GM21423 (cell line): ENCODE measurements around the gene TKTL1.
"Not testable (repeated sequence)": the region's sequence is repeated elsewhere in the genome, so short reads cannot be mapped to it uniquely, and the experiment has no call there.

Experiments used
- ATAC-seq: cut with Tn5 transposase; IDR thresholded peaks from one replicate; pipeline ENCODE4 v1.9.1; 2021; ENCODE audit warnings: mild to moderate bottlenecking, moderate library complexity; ENCODE audit not compliant: unreplicated experiment

Gene TKTL1

GRCh38 chrX:154295664-154296310, at the start of gene TKTL1:
TSS of gene TKTL1 (plus strand) at chrX:154295795. CDS start at chrX:154295860, 65 bp downstream.
- ATAC-seq = no peak

GRCh38 chrX:154247377-154248045, 48.1 kb upstream of the TKTL1 start:
- ATAC-seq = peak; percentile 68

GRCh38 chrX:154248076-154248475, 47.5 kb upstream of the TKTL1 start:
- ATAC-seq = not testable (repeated sequence)

GRCh38 chrX:154257282-154257681, 38.3 kb upstream of the TKTL1 start, which contains the start of gene OPN1MW3:
TSS of gene OPN1MW3 (plus strand) at chrX:154257582. CDS start at chrX:154257620, 38 bp downstream.
- ATAC-seq = not testable (repeated sequence)

- not testable (repeated sequence) for ATAC-seq
Measured at GRCh38 chrX:154258711-154259110, 36.9 kb upstream of the TKTL1 start.

- not testable (repeated sequence) for ATAC-seq
Measured at GRCh38 chrX:154263072-154263471, 32.5 kb upstream of the TKTL1 start.

- not testable (repeated sequence) for ATAC-seq
Measured at GRCh38 chrX:154269245-154269644, 26.4 kb upstream of the TKTL1 start.

- ATAC-seq = peak; percentile 92
Measured at GRCh38 chrX:154284489-154285338, 10.9 kb upstream of the TKTL1 start.

GRCh38 chrX:154286406-154286805, 9.2 kb upstream of the TKTL1 start:
- ATAC-seq = not testable (repeated sequence)

- no peak for ATAC-seq
Measured at GRCh38 chrX:154294791-154295574, 612 bp upstream of the TKTL1 start, which contains the start of gene TEX28. TSS of gene TEX28 (minus strand) at chrX:154295124. CDS start at chrX:154292117, 3,007 bp downstream.

GRCh38 chrX:154296731-154297130, 1.1 kb downstream of the TKTL1 start:
- ATAC-seq = no peak

GRCh38 chrX:154298312-154298711, 2.7 kb downstream of the TKTL1 start:
- no peak for ATAC-seq

- ATAC-seq = no peak
Measured at GRCh38 chrX:154300816-154301215, 5.2 kb downstream of the TKTL1 start.

GRCh38 chrX:154302998-154303397, 7.4 kb downstream of the TKTL1 start:
- not testable (repeated sequence) for ATAC-seq

GRCh38 chrX:154303476-154303875, 7.9 kb downstream of the TKTL1 start:
- no peak for ATAC-seq

- no peak for ATAC-seq
Measured at GRCh38 chrX:154304846-154305245, 9.3 kb downstream of the TKTL1 start.

- ATAC-seq = no peak
Measured at GRCh38 chrX:154305541-154306205, 10.1 kb downstream of the TKTL1 start.

- ATAC-seq = no peak
Measured at GRCh38 chrX:154307202-154307601, 11.6 kb downstream of the TKTL1 start.

- no peak for ATAC-seq
Measured at GRCh38 chrX:154308108-154308946, 12.7 kb downstream of the TKTL1 start.
